Astrocyte (in vitro differentiated cells and primary cell): Measurements from ENCODE around the gene SMOC2. TPM values are rescaled to one million over a fixed set of nuclear protein-coding genes. Genes with fewer than 3 reads are reported as not detected.

Source experiments
- DNase-seq: peaks from one replicate; pipeline ENCODE4 v3.0.0-alpha.2; 2010; ENCODE audit warnings: low read depth
- FAIRE-seq: peaks from 2 replicates; lab custom pipeline; 2011; peaks lifted over from hg19 to GRCh38; lab: Jason Lieb, UNC
- H2AFZ ChIP-seq: 2 replicates; pipeline ENCODE4 v1.6.0; 2012; ENCODE audit warnings: low read depth, low read length, inconsistent platforms
- H3K27ac ChIP-seq: 2 replicates; pipeline ENCODE4 v1.5.1; 2011; ENCODE audit warnings: low read depth, low read length, inconsistent platforms
- H3K27me3 ChIP-seq: 2 replicates; pipeline ENCODE4 v1.6.0; 2011; ENCODE audit warnings: low read length, inconsistent platforms; ENCODE audit not compliant: insufficient read depth
- H3K36me3 ChIP-seq: 2 replicates; pipeline ENCODE4 v1.5.1; 2011; ENCODE audit warnings: low read length, inconsistent platforms; ENCODE audit not compliant: insufficient read depth
- H3K4me1 ChIP-seq: 2 replicates; pipeline ENCODE4 v1.5.1; 2011; ENCODE audit warnings: low read length, inconsistent platforms; ENCODE audit not compliant: insufficient read depth
- H3K4me2 ChIP-seq: 2 replicates; pipeline ENCODE4 v1.6.0; 2012; ENCODE audit warnings: low read length, inconsistent platforms
- H3K4me3 ChIP-seq: 2 replicates; pipeline ENCODE4 v1.5.1; 2011; ENCODE audit warnings: low read depth, mild to moderate bottlenecking, low read length, inconsistent platforms; ENCODE audit not compliant: insufficient read depth
- H3K79me2 ChIP-seq: 2 replicates; pipeline ENCODE4 v1.6.0; 2012; ENCODE audit warnings: mild to moderate bottlenecking, low read length, inconsistent platforms; ENCODE audit not compliant: insufficient read depth
- H3K9ac ChIP-seq: 2 replicates; pipeline ENCODE4 v1.6.0; 2012; ENCODE audit warnings: mild to moderate bottlenecking, low read length, inconsistent platforms
- H3K9me3 ChIP-seq: 2 replicates; pipeline ENCODE4 v1.5.1; 2012; ENCODE audit warnings: low read depth, mild to moderate bottlenecking, low read length, inconsistent platforms; ENCODE audit not compliant: insufficient read depth
- H4K20me1 ChIP-seq: 2 replicates; pipeline ENCODE4 v1.6.0; 2012; ENCODE audit warnings: low read length, inconsistent platforms; ENCODE audit not compliant: insufficient read depth
- H3K27ac Mint-ChIP-seq: one replicate; pipeline ENCODE4 v1.8.0; 2021; ENCODE audit warnings: mild to moderate bottlenecking, mixed read lengths; ENCODE audit not compliant: unreplicated experiment
- H3K27me3 Mint-ChIP-seq: one replicate; pipeline ENCODE4 v1.8.0; 2021; ENCODE audit warnings: low read depth, mixed read lengths; ENCODE audit not compliant: unreplicated experiment
- H3K36me3 Mint-ChIP-seq: one replicate; pipeline ENCODE4 v1.8.0; 2021; ENCODE audit warnings: low read depth, mixed read lengths; ENCODE audit not compliant: unreplicated experiment
- H3K4me1 Mint-ChIP-seq: one replicate; pipeline ENCODE4 v1.8.0; 2021; ENCODE audit warnings: low read depth, mixed read lengths; ENCODE audit not compliant: unreplicated experiment
- H3K4me3 Mint-ChIP-seq: one replicate; pipeline ENCODE4 v1.8.0; 2021; ENCODE audit warnings: mild to moderate bottlenecking, moderate library complexity, mixed read lengths; ENCODE audit not compliant: unreplicated experiment
- H3K9me3 Mint-ChIP-seq: one replicate; pipeline ENCODE4 v1.8.0; 2021; ENCODE audit warnings: mild to moderate bottlenecking, mixed read lengths; ENCODE audit not compliant: unreplicated experiment
- CTCF ChIP-seq: IDR thresholded peaks from 2 replicates; pipeline ENCODE4 v1.5.1; 2011; ENCODE audit warnings: low read depth, mild to moderate bottlenecking, inconsistent platforms, low read length, moderate library complexity; ENCODE audit not compliant: insufficient read depth
- EZH2 ChIP-seq: IDR thresholded peaks from 2 replicates; pipeline ENCODE4 v1.6.1; 2012; ENCODE audit warnings: mild to moderate bottlenecking, low read length, inconsistent platforms; ENCODE audit not compliant: insufficient read depth
- total RNA-seq: library from RNA; stranded (reverse); gene quantifications from 2 replicates; pipeline ENCODE4 v1.2.1, GENCODE V29; 2021

Gene SMOC2
- total RNA-seq, 1 donor from 2014 or later, result 0.93 TPM

DNA sequence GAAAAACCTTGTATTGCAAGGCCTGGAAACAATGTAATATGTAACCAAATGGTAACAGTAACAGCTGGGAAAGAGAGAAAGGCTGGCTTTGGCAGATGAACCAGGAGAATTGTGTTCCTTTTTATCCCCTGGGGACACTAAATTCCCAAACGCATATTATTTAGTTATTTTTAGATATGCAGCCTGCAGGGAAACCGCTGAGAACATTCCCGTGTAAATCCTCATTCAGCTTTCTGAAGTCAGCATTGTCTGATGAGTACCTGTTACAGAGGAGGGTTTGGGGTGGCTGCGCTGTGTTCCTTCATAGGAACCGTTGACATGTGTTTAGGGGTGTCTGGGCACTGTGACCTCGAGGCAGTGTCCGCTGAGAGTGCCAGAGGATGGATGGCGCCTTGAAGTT lies 101.3 kb downstream of the SMOC2 start:
- Histone ChIP-seq H3K27ac (no peak overlapping the region), H3K27me3 (peaks cover 11% of the 10 kb centered on the region), H4K20me1 (no peaks in the 10 kb centered on the region), H3K4me3 (no peak overlapping the region), H2AFZ (no peak overlapping the region), H3K9me3 (no peaks in the 10 kb centered on the region), H3K4me2 (no peak overlapping the region), H3K9ac (no peak overlapping the region), H3K79me2 (no peaks in the 10 kb centered on the region), H3K36me3 (no peaks in the 10 kb centered on the region), H3K4me1 (no peaks in the 10 kb centered on the region)
- H3K4me3 Mint-ChIP-seq, result no peak overlapping the region
- DNase-seq (no peak), FAIRE-seq (no peak)
- H3K36me3 Mint-ChIP-seq, result no peaks in the 10 kb centered on the region
- no peak for TF ChIP-seq EZH2
- TF ChIP-seq CTCF, result no peak
- no peak overlapping the region for H3K27ac Mint-ChIP-seq
- no peaks in the 10 kb centered on the region for H3K9me3 Mint-ChIP-seq
- H3K4me1 Mint-ChIP-seq, result peaks cover 4% of the 10 kb centered on the region
- H3K27me3 Mint-ChIP-seq, result peaks cover 18% of the 10 kb centered on the region

- H3K4me1 Mint-ChIP-seq, result peaks cover 3% of the 10 kb centered on the region
- DNase-seq (no peak), FAIRE-seq (no peak)
- Histone ChIP-seq H3K4me3 (no peak overlapping the region), H3K27ac (no peak overlapping the region), H3K9ac (no peak overlapping the region), H3K36me3 (no peaks in the 10 kb centered on the region), H3K9me3 (no peaks in the 10 kb centered on the region), H2AFZ (no peak overlapping the region), H3K79me2 (no peaks in the 10 kb centered on the region), H3K4me1 (no peaks in the 10 kb centered on the region), H4K20me1 (no peaks in the 10 kb centered on the region), H3K27me3 (peaks cover 7% of the 10 kb centered on the region), H3K4me2 (no peak overlapping the region)
- no peak overlapping the region for H3K27ac Mint-ChIP-seq
- no peaks in the 10 kb centered on the region for H3K9me3 Mint-ChIP-seq
- H3K27me3 Mint-ChIP-seq, result peaks cover 9% of the 10 kb centered on the region
- no peak overlapping the region for H3K4me3 Mint-ChIP-seq
- TF ChIP-seq EZH2, result no peak
- no peak for TF ChIP-seq CTCF
- no peaks in the 10 kb centered on the region for H3K36me3 Mint-ChIP-seq
These were observed 104.4 kb downstream of the SMOC2 start for GRCh38 chr6:168545428-168545827.

DNA sequence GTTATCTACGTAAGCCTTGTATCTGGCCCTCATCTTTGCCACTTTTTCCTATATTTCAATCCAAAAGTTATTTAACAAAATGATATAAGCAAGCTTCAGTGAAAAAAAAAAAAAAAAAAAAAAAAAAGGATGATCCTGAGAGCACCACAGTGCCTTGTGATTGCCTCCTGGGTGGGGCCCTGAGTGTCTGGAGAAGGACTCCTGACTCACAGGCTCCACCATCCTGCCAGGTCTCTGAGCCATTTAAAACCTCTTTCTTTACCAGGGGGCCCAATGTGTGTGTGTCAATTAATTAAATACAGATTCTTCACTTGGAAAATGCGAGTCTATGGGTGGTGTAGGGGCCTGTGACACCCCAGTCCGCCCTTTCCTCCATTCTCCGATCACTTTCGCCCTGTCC lies 105.2 kb downstream of the SMOC2 start:
- Mint-ChIP-seq H3K27ac (no peak overlapping the region), H3K4me1 (peaks cover 3% of the 10 kb centered on the region), H3K36me3 (no peaks in the 10 kb centered on the region), H3K27me3 (peaks cover 2% of the 10 kb centered on the region), H3K9me3 (no peaks in the 10 kb centered on the region), H3K4me3 (no peak overlapping the region)
- peaks cover 4% of the 10 kb centered on the region for H3K27me3 ChIP-seq
- no peaks in the 10 kb centered on the region for H3K36me3 ChIP-seq
- no peak overlapping the region for H2AFZ ChIP-seq
- H3K27ac ChIP-seq, result no peak overlapping the region
- no peak overlapping the region for H3K4me2 ChIP-seq
- no peak for TF ChIP-seq CTCF
- no peak overlapping the region for H3K9ac ChIP-seq
- no peaks in the 10 kb centered on the region for H3K4me1 ChIP-seq
- no peak for FAIRE-seq
- no peak overlapping the region for H3K4me3 ChIP-seq
- no peaks in the 10 kb centered on the region for H3K9me3 ChIP-seq
- DNase-seq, result no peak
- no peaks in the 10 kb centered on the region for H3K79me2 ChIP-seq
- H4K20me1 ChIP-seq, result no peaks in the 10 kb centered on the region
